ENCODE measurements around the gene STRIT1.

GRCh38 chr3:155296413-155296812, 2.9 kb upstream of the STRIT1 start:
- no peak for TF ChIP-seq POLR2A (IDR thresholded peaks at IDR 0.05)
- no peak for TF ChIP-seq CTCF (IDR thresholded peaks at IDR 0.05)

All from body of pancreas (tissue), 4 donors.